Activated naive CD4-positive, alpha-beta T cell treated with anti-CD3 and anti-CD28 coated beads, Interleukin-2, amount 50 U/mL, for 72 hours (primary cell): Measurements from ENCODE around the gene SNRNP27. TPM values are rescaled to one million over a fixed set of nuclear protein-coding genes. Genes with fewer than 3 reads are reported as not detected.

ENCODE experiments used
- ATAC-seq, 2 donors: fragments of 150-1000 bp; cut with Tn5 transposase; 2 replicates each; pipeline ENCODE4 v1.10.0; 2021; ENCODE audit warnings: mild to moderate bottlenecking in 2 of 2, moderate library complexity in 2 of 2
- DNase-seq, 2 donors: peaks; one replicate each; pipeline ENCODE4 v3.0.0; 2021 to 2022; ENCODE audit warnings: low spot score in 2 of 2
- H3K27ac Mint-ChIP-seq, 2 donors: one replicate each; pipeline ENCODE4 v1.8.0; 2022; ENCODE audit warnings: mild to moderate bottlenecking in 2 of 2, mixed read lengths in 2 of 2
- H3K36me3 Mint-ChIP-seq, 2 donors: one replicate each; pipeline ENCODE4 v1.8.0; 2022; ENCODE audit warnings: mixed read lengths in 2 of 2
- H3K9me3 Mint-ChIP-seq, 2 donors: one replicate each; pipeline ENCODE4 v1.8.0; 2022; ENCODE audit warnings: mixed read lengths in 2 of 2
- total RNA-seq, 2 donors: library from RNA; stranded (reverse); gene quantifications; one replicate each; pipeline ENCODE4 v1.2.3, GENCODE V29; 2022

The SNRNP27 gene
- total RNA-seq, 2 donors from 2014 or later, result 61.4 to 69.4 TPM

DNA sequence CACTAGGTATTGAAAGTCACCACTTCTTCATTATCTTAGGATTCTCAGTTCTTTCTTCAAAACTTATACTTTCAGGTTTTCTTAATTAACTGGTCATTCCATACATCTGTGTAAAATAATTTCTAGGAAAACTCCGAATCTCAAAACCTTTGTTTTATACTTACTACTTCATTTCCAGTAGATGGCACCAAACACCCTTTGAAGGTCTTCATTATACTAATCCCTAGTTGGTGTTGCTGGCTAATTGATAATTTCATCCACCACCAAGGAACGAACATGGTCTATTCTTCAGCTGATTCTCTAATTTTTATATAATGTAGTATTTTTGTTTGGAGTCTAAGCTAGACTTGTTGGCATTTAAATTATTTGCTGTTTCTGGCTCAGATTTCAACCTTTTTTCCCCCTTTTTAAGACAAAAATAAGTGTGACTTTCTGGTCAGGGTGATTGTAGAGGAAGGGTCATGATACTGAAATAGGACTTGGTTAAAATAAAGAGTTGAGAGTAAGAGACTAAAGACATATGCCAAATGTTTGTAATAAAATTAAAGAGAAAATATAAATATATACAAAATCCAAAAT, 18.3 kb downstream of the SNRNP27 start:
- H3K36me3 Mint-ChIP-seq, result peaks cover 0 to 4% of the 10 kb centered on the region in 2 donors
- H3K27ac Mint-ChIP-seq, result peak overlapping the region in 1 of 2 donors; percentile 17
- no peak for ATAC-seq

DNA sequence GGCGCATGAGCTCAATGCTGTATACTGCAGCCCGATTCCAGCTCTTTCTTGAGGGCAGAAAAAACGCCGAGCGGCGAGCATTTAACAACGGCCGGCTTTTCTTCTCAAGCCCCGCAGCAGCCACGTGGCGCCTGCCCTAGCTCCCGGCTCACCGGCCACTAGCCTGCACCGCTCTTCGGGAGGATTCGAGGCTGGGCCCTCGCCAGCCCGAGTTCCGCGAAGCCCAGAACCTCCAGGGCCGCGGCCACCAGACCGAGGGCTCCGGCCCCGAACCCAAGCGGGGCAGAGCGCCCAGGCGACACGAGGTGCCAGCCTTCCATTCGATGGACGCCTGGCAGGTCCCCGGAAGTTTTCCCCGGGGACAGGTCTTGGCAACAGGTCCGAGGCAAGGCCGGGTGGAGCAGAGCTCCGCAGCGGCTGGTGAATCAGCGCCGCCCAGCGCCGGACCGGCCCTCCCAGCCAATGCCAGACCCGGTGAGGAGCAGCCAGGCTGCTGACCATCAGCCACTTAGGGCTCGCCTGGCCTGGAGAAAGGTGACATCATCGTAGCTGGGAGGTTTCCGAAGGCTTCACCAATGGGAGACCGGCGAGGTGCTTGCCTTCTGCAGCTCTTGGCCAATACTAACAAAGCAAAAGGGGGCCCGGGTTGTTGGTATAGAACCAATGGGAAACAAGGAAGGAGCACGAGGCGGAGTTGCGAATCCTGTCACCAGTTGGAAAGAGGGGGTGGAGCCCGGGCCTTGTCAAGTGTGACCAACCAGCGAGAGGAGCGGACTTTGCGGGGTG, 20.6 kb downstream of the SNRNP27 start:
- ATAC-seq (peak; percentile 89 to 93), DNase-seq (peak; percentile 98 to 100)
- Mint-ChIP-seq H3K9me3 (no peaks in the 10 kb centered on the region), H3K27ac (peak overlapping the region; percentile 89 to 94), H3K36me3 (peaks cover 0 to 4% of the 10 kb centered on the region in 2 donors)

More for the DNA sequence above, 18.3 kb downstream of the SNRNP27 start:
- no peak for DNase-seq
- H3K9me3 Mint-ChIP-seq, result no peaks in the 10 kb centered on the region

DNA sequence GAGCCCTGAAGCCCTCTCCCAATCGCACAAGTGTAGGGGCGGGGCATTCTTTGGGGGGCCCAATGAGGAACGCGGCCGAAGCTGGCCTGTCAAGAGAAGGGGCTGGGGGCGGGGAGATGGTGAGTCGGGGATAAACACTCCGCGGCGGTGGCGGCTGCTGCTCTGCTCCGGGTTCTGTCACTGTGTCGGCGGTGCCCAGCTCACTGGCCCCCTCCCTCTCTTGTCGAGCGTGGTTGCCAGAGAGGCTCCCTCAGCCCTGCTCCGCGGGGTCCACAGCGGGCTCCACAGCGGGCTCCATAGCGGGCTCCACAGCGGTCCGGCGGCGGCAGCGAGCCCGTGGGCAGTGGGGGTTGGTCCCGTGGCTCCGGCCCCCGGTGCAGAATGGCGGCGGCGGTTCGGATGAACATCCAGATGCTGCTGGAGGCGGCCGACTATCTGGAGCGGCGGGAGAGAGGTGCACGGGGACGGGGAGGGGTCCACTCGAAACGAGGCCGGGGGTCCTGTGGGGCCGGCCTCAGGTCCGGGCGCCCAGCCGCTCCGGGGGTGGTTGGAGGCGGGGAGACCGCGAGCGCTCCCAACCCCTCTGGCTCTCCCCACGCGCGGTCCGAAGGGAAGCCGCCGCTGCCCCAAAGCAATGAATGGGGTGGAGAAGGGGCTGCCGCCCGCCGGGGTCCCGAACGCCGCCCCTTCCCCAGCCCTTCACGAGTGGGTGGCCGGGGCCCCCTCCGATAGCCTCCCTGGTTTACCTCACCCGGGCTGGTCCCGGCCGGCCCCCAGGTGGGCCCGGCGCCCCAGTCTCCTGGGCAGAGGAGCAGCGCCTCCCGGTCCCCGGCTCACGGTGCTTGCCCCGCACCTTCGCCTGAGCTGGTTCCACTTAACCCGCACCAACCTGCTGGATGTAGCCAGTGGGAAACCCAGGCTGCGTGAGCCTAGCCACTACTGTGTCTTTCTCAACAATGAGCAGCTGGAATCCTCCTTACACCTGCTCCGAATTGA, 21.5 kb downstream of the SNRNP27 start, which contains the start of gene MXD1:
TSS of gene MXD1 (plus strand) at position 160 of the 996 bp plus-strand sequence. CDS start at position 382, 222 bp downstream.
- Mint-ChIP-seq H3K36me3 (peaks cover 0 to 4% of the 10 kb centered on the region in 2 donors), H3K27ac (peak within 1 kb of the TSS; percentile 94), H3K9me3 (no peaks in the 10 kb centered on the region)
- ATAC-seq, result no peak
- DNase-seq, result peak in 1 of 2 donors; percentile 27

DNA sequence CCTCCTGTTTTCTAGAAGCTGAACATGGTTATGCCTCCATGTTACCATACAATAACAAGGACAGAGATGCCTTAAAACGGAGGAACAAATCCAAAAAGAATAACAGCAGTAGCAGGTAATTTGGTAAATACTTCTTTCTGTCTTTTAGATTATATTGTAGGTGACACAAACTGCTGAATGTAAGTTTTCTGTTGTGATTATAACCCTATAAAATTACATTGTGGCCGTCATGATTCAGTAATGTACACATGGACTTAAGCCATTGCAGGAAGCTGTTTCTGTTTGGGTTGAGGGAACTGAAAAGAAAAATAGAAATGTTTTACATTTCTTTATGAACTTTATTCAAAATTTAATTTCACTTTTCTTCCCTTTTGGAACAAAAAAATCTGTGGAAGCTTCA, 22.4 kb downstream of the SNRNP27 start:
- DNase-seq (no peak), ATAC-seq (no peak)
- Mint-ChIP-seq H3K9me3 (no peaks in the 10 kb centered on the region), H3K27ac (peak overlapping the region in 1 of 2 donors; percentile 94), H3K36me3 (peaks cover 0 to 4% of the 10 kb centered on the region in 2 donors)

DNA sequence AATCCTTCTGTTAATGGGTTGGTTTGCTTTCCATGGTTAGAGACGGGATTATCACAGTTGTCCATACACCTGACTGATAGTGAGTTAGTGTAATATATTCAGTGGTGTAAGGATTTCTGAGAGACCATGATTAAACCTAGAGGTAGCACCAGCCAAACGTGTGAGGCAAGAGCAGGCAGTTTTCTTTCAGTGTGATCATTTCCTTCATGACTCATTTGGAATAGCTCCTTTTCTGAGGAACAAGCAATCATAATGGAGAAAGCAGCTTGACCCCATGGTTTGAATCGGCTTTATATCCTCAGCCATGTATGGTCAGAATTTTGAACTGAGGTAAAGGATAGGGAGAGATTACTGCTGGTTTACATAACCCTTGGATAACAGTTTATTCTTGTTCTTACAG, 24.1 kb downstream of the SNRNP27 start:
- Mint-ChIP-seq H3K36me3 (peaks cover 0 to 6% of the 10 kb centered on the region in 2 donors), H3K9me3 (no peaks in the 10 kb centered on the region), H3K27ac (peak overlapping the region in 1 of 2 donors; percentile 29)
- ATAC-seq, result no peak
- DNase-seq, result no peak

DNA sequence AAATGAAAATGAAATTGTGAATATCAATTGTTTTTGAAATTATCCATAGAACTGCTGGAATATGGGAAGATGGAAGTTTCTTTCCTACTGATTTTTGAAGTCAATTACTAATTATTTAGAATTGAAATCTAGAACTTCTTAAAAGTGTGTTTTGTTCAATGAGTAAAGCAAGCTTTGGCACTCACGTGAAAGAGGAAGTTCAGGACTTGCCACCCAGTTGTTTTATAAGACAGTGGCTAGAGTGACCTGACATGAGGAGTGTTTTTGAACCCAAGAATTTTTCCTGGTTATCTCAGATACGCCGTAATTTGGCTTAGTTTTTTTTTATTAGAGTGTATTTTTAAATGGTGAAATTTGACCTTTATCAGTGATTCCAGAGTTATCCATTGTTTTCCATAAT, 24.6 kb downstream of the SNRNP27 start:
- Mint-ChIP-seq H3K9me3 (no peaks in the 10 kb centered on the region), H3K27ac (no peak overlapping the region), H3K36me3 (peaks cover 0 to 11% of the 10 kb centered on the region in 2 donors)
- no peak for ATAC-seq
- DNase-seq, result no peak

DNA sequence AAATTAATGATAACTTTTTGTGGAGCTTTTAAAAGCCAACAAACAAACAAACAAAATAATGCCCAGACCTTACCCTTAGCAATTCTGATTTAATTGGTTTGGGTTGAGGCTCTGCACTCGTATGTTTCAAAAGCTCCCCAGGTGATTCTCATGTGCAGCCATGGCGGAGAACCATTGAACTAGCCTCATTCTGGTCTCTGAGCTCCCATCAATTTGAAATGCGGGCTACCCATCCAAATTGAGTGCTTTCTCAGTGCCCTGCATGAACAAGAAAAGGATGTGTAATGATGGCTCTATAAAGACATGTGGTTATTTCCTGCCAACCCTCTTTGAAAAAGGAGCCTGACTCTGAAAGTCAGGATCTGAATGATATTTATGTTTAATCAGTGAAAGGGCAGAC, 29.4 kb downstream of the SNRNP27 start:
- peaks cover 0 to 8% of the 10 kb centered on the region in 2 donors for H3K36me3 Mint-ChIP-seq
- H3K27ac Mint-ChIP-seq, result no peak overlapping the region
- ATAC-seq (no peak), DNase-seq (no peak)
- no peaks in the 10 kb centered on the region for H3K9me3 Mint-ChIP-seq

DNA sequence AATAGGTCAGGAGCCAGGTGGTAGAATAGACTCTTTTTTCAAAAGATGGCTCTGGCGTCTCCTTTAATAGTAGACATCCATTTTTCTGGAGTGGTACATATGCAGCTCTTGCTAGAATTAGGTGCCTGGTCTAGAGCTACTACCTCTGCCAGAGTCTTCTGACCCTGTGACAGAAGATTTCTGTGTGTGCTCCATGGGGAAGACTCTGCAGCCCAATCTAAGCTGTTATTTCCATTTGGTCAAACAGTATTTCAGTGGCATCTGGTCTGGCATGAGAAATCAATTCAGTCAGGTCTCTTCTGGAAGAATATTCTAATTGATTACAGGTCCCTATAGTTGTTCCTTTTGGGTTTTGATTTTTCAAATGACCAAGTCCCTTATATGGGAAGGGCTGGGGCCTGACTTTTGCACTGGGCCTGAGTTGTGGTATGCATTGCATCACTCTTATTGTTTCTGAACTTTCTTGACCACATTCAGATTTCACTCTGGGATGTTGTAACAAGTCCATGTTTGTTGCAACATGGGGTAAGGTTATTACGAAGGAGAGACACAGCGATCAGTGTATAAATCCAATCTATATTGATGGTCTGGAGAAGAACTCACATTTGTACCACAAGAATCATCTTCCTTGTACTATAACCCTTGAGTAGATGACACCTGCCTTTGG, 33.2 kb downstream of the SNRNP27 start:
- DNase-seq (no peak), ATAC-seq (no peak)
- no peak overlapping the region for H3K27ac Mint-ChIP-seq
- peaks cover 0 to 8% of the 10 kb centered on the region in 2 donors for H3K36me3 Mint-ChIP-seq
- no peaks in the 10 kb centered on the region for H3K9me3 Mint-ChIP-seq

DNA sequence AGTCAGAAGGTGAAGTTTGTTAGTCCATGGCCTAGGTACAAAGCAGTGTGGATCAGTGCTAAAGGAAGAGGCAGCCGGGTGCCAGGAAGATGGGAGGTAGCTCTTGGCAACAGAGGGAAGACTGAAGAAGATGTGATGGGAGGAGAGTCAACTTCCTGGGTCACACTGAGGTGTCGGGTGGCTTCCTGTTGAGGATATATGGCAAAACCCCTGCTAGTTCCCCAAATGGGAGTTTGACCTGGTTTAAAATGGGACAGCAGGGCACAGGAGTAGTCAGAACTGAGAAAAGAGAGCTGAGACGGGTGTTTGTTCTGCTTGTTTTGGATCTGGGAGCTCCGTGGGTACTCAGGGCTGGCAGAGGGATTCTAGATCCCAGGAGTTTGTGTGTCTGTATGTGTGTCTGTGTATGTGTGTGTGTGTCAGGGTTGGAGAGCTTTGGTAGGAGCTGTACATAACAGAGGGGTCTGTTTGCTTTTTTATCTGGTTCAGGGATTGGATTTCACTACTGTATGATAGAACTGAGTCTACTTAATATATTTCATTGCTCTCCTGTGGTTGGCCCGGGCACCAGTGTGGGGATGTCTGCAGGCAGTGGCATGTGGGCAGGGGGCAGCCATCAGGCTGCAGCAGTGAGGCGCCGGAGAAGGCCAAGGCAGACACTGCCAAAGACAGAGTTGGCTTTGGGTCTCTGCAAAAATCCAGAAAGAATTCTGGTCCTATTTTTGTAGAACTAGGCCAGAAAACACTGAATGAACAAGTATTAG, 38.3 kb downstream of the SNRNP27 start:
- peaks cover 0 to 6% of the 10 kb centered on the region in 2 donors for H3K36me3 Mint-ChIP-seq
- no peak for DNase-seq
- peak overlapping the region; percentile 73 to 80 for H3K27ac Mint-ChIP-seq
- no peak for ATAC-seq
- H3K9me3 Mint-ChIP-seq, result no peaks in the 10 kb centered on the region

DNA sequence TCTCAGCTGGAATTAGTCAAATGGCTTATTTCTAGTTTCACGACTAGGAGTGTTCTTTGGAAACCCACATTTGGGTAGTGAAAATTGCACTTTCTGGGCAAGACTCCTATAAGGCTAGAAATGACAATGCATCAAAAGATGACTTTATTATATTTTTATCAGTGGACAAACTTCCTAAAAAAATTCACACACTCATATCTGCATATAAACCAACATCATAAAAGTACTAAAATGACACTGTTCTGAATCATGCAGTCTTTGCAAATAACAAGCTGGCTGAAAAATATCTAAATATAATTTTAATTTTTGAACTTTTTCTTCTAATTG, 38.8 kb downstream of the SNRNP27 start:
- DNase-seq (no peak), ATAC-seq (peak; percentile 19 to 62)
- H3K9me3 Mint-ChIP-seq, result no peaks in the 10 kb centered on the region
- H3K36me3 Mint-ChIP-seq, result peaks cover 0 to 6% of the 10 kb centered on the region in 2 donors
- H3K27ac Mint-ChIP-seq, result peak overlapping the region; percentile 73 to 80

DNA sequence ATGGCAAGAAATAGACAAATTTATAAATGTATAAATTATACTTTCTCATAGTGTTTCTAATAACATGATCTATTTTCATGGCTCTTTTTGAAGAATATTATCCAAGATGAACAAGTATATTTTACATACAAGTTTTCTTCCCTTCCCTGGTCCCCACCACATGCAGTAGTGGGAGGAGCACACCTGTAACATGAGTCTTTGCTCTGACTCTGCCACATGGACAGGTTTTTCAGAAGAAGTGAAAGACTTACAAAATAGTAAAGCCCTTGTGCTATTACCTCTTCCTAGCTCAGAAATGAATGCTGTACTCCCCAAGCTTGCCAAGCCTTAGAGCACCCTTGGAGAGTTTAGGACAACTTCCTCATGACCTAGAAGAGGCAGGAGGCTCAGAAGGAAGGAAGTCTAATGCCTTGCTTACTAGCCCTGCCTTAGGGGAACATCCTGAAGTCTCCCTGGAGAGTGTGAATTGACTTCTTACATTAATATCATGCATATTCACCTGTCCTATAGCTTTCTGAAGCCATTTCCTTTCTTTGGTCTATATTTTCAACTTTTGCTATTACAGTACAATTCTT, 39.6 kb downstream of the SNRNP27 start:
- no peaks in the 10 kb centered on the region for H3K9me3 Mint-ChIP-seq
- ATAC-seq, result no peak
- H3K27ac Mint-ChIP-seq, result no peak overlapping the region
- no peak for DNase-seq
- H3K36me3 Mint-ChIP-seq, result peaks cover 4 to 6% of the 10 kb centered on the region in 2 donors

DNA sequence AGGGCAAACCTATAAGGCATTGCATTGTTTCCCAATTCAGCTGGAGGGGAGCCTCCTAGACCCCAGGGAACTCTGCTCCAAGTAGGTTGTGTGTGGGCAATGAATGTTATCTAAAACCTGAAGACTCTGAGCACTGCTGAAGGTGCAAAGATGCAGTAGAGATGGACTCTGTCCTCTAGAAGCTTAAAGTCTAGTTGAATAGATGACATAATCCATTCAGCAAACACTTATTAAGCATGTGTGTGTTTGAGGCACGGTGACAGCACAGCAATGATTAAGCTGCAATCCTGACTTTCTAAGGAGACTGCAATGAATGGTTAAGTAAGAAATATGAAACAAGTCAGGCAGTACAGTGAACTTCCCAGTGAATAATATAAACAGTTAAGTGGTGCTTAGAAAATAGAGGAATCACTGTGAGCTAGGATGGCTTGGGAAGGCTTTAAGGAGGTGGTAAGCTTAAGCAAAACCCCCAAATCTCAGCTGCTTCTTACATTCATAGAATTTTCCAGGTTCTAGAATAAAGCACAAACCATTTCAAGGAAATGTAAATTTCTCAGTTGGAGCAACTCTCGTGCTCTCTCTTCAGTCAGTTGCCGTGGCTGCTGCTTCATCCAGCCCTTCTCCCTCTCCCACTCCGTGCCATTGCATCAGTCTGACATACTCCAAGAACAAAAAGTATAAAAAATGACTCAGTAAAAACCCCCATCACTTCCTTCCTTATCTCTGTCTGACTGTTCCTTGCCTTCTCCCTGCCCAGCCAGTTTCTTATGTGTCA, 40.3 kb downstream of the SNRNP27 start:
- DNase-seq (no peak), ATAC-seq (peak; percentile 82 to 89)
- Mint-ChIP-seq H3K9me3 (no peaks in the 10 kb centered on the region), H3K36me3 (peaks cover 4 to 6% of the 10 kb centered on the region in 2 donors), H3K27ac (peak overlapping the region in 1 of 2 donors; percentile 44)

DNA sequence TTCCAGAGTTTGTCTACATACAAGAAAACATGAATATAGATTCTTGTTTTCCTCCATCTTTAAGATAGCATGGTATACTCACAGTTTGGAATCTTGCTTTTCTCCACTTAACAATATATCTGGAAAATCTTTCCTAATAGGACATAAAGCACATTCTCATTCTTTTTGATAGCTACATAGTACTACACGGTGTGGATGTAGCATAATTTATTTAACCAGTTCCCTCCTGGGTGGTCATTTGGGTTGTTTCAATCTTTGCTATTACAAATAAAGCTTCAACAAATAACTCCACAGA, 40.8 kb downstream of the SNRNP27 start:
- Mint-ChIP-seq H3K9me3 (no peaks in the 10 kb centered on the region), H3K36me3 (peaks cover 4 to 6% of the 10 kb centered on the region in 2 donors), H3K27ac (peak overlapping the region in 1 of 2 donors; percentile 44)
- no peak for ATAC-seq
- DNase-seq, result no peak

DNA sequence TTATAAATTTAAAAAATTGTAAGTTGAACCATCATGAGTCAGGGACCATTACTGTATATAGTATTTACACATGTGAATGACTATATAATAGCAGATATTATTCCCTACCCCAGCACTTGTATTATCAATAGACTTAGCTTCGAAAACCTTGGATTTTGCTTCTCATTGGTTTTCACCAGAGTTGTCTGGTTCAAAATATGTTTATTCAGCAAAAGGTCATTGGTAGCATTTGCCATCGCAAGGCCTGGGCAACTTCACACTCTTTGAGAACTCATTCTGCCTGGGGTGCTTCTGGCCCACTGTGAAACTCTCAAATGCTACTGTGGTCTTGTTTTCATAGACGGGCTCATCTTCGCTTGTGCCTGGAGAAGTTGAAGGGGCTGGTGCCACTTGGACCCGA, 41.3 kb downstream of the SNRNP27 start:
- H3K36me3 Mint-ChIP-seq, result peaks cover 4 to 6% of the 10 kb centered on the region in 2 donors

DNA sequence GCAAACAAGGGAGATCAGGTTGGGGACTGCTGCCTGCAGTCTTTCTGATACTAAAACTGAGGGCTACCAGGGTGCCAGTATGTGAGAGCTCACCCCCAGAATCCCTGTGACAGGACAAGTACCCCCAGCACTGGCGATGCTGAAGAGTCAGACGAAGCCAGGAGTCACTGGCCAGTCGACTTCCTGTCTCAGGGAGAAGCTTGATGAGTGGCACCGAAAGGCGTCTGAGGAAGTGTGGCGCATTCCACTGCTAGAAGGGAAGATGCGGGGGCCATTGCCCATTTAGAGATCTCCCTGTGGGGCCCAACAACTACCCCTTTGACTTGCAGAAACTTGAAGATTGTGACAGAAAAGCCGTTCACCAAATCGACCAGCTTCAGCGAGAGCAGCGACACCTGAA, 43.1 kb downstream of the SNRNP27 start:
- H3K9me3 Mint-ChIP-seq, result no peaks in the 10 kb centered on the region
- peak overlapping the region; percentile 1 to 13 for H3K27ac Mint-ChIP-seq
- no peak for DNase-seq
- peaks cover 4 to 6% of the 10 kb centered on the region in 2 donors for H3K36me3 Mint-ChIP-seq
- ATAC-seq, result no peak

More for the DNA sequence above, 41.3 kb downstream of the SNRNP27 start:
- no peaks in the 10 kb centered on the region for H3K9me3 Mint-ChIP-seq
- ATAC-seq, result no peak
- H3K27ac Mint-ChIP-seq, result no peak overlapping the region
- no peak for DNase-seq
